DOHH2 (cell line): ENCODE measurements around the gene ARRDC3.

Experiments used
- EZH2phosphoT487 ChIP-seq: fragments of 200-600 bp; sonication (generic); IDR thresholded peaks from 2 replicates; pipeline ENCODE4 v1.6.1; 2017; ENCODE audit warnings: borderline replicate concordance, mild to moderate bottlenecking, antibody characterized with exemption, low read length, moderate library complexity, mixed read lengths
- TF ChIP-seq, protein P1 (sequence below): fragments of 200-600 bp; sonication (generic); IDR thresholded peaks from one replicate; pipeline ENCODE4 v1.5.1; 2014; ENCODE audit warnings: antibody characterized with exemption, mild to moderate bottlenecking, low read depth, low read length; ENCODE audit not compliant: poor library complexity, severe bottlenecking

DNA sequence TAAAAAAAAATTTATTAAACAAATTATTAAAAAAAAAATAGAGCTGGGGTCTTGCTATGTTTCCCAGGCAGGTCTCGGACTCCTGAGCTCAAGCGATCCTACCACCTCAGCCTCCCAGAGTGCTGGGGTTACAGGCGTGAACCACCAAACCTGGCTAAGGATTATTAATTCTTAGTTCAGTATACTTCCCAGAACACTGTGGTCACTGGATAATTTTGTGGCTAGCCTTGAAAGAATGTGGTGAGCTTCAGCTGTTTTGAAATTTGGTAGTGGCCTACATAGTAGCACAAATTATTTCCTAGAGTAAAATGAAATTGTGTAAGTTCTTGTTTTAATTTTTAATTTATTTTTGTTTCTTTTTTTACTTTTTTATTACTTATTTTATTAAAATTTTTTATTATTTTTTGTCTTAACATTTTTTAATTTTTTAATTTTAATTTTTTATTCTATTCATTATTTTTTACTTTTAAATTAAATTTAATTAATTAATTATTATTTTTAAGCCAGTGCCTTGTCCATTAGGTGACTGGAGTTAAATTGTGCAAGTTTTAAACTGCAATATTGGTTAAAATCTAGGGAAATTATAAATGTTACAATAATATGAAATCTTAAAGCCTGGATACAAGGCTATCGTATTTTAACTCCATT lies 23.0 kb downstream of the ARRDC3 start:
- TF ChIP-seq, protein P1, sequence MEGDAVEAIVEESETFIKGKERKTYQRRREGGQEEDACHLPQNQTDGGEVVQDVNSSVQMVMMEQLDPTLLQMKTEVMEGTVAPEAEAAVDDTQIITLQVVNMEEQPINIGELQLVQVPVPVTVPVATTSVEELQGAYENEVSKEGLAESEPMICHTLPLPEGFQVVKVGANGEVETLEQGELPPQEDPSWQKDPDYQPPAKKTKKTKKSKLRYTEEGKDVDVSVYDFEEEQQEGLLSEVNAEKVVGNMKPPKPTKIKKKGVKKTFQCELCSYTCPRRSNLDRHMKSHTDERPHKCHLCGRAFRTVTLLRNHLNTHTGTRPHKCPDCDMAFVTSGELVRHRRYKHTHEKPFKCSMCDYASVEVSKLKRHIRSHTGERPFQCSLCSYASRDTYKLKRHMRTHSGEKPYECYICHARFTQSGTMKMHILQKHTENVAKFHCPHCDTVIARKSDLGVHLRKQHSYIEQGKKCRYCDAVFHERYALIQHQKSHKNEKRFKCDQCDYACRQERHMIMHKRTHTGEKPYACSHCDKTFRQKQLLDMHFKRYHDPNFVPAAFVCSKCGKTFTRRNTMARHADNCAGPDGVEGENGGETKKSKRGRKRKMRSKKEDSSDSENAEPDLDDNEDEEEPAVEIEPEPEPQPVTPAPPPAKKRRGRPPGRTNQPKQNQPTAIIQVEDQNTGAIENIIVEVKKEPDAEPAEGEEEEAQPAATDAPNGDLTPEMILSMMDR: no peak
- TF ChIP-seq EZH2phosphoT487: no peak
